B cell (primary cell): ENCODE data around the gene POLR2F.

ENCODE experiments used
- CTCF ChIP-seq: fragments of 200-600 bp; IDR thresholded peaks from one replicate; pipeline ENCODE4 v1.8.0; 2022; ENCODE audit warnings: antibody characterized with exemption, mild to moderate bottlenecking
- EZH2 ChIP-seq: IDR thresholded peaks from 2 replicates; pipeline ENCODE4 v1.6.1; 2012; ENCODE audit warnings: borderline replicate concordance, low read depth, mild to moderate bottlenecking, moderate library complexity, low read length; ENCODE audit not compliant: insufficient read depth, poor library complexity, severe bottlenecking

GRCh38 chr22:37931893-37932389 lies 21.6 kb upstream of the POLR2F start:
- TF ChIP-seq CTCF, result no peak
- TF ChIP-seq EZH2, result no peak
